GM12891 (cell line): ENCODE measurements around the gene NEDD8.
A peak's percentile ranks its signal among the peaks of the same experiment; 100 is the strongest.

Experiments used
- PAX5 ChIP-seq: IDR thresholded peaks from 2 replicates; pipeline ENCODE4 v1.6.1; 2011; ENCODE audit warnings: low read length, moderate library complexity, mild to moderate bottlenecking; ENCODE audit not compliant: insufficient read depth, severe bottlenecking
- POLR2A ChIP-seq: IDR thresholded peaks from 2 replicates; pipeline ENCODE4 v1.6.1; 2011; ENCODE audit warnings: low read depth, low read length, control low read depth
- POLR2AphosphoS5 ChIP-seq: IDR thresholded peaks from 2 replicates; pipeline ENCODE4 v1.6.1; 2011; ENCODE audit warnings: low read depth, low read length, control low read depth
- POU2F2 ChIP-seq: IDR thresholded peaks from 2 replicates; pipeline ENCODE4 v1.6.1; 2011; ENCODE audit warnings: low read depth, mild to moderate bottlenecking, control low read depth, low read length, moderate library complexity
- SPI1 ChIP-seq: IDR thresholded peaks from 2 replicates; pipeline ENCODE4 v1.6.1; 2011; ENCODE audit warnings: low read depth, low read length, control low read depth
- TAF1 ChIP-seq: IDR thresholded peaks from 2 replicates; pipeline ENCODE4 v1.6.1; 2011; ENCODE audit warnings: low read depth, low read length, control low read depth

DNA sequence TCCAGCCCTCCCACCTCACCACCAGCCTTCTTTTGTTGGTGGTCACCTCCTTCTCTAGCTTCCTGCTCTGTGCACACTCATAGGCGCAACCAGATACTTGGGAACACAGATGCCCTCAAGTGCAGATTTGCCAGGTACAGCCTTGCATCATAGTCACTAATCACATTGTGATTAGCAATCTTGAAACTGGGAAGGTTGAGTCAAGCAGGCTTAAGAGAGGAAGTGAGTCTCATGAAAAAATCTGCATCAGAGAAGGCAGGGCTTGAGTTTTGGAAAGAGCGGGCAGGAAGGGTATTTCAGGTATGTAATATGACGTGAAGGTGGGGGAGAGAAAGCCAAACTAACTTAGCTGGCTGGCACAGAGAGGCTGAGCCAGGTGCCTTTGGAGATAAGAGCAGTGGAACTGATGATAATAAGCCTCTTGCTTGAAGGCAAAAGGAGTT is 42.0 kb upstream of the NEDD8 start:
- TF ChIP-seq TAF1 (no peak), POLR2A (no peak), SPI1 (peak; percentile 100), POLR2AphosphoS5 (no peak), POU2F2 (peak; percentile 44; the same call in 1 of the 2 replicates), PAX5 (no peak)
